GM19372 (cell line): ENCODE results near the gene KYNU.
A peak's percentile ranks its signal among the peaks of the same experiment; 100 is the strongest.

Experiments used
- ATAC-seq: cut with Tn5 transposase; IDR thresholded peaks from one replicate; pipeline ENCODE4 v1.9.1; 2021; ENCODE audit warnings: mild to moderate bottlenecking, low read depth, moderate library complexity; ENCODE audit not compliant: unreplicated experiment

Gene KYNU

DNA sequence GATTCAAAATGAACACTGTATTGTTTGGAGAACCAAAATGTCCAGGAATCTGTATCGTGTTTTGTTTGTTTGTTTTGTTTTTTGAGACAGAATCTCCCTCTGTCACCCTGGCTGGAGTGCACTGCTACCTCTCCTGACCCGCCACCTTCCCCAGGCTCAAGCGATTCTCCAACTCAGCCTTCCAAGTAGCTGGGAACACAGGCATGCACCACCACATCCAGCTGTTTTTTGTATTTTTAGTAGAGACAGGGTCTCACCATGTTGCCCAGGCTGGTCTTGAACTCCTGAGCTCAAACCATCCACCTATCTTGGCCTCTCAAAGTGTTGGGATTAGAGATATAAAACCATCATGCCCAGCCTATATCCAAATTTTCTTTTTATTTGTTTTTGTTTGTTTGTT is 74.6 kb downstream of the KYNU start:
- ATAC-seq, result no peak

DNA sequence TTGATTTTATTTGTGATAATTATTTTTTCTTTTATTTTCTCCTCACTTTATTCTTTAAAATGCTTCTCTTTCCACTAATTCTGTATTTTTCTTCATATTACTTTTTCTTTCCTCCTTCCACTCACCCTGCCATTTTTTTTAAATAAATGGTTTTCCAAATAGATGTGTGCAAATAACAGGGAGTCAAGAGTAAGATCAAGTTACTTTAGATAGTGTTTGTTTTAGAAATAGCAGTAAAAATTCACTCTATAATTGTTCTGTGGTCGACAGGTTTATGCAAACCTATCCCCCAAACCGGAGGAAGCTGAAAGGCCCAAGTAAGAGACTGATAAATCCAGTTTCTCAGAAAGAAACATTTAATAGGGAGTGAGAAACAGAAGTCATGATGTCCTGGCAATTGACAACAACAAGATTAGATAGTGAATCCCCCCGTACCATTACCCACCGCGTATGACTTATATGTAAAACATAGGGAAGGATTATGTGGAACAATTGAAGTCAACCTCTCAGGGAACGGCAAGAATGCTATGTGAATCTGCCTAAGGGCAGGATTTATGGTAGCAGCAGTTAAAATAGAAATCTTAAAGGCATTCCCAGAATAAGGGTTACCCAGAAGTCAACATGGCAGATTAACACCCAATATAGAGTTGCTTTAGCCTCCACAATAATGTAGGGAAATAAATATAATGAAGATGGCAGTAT is 75.5 kb downstream of the KYNU start:
- no peak for ATAC-seq

DNA sequence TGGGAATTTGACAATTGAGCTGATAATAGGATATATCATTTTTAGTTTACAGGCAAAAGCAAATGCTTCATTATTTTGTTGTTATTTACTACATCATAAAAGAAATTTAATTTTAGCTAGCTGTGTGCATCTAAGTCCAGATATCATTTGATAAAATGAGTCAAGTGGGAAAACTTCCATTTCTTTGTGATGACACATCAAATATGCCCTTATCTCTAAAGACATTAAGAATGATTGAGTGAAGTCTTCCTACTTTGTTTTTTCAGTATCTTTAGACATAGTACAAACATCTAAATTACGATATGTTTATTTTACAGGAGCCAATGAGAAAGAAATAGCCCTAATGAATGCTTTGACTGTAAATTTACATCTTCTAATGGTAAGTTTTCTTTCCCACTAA is 77.0 kb downstream of the KYNU start:
- no peak for ATAC-seq

DNA sequence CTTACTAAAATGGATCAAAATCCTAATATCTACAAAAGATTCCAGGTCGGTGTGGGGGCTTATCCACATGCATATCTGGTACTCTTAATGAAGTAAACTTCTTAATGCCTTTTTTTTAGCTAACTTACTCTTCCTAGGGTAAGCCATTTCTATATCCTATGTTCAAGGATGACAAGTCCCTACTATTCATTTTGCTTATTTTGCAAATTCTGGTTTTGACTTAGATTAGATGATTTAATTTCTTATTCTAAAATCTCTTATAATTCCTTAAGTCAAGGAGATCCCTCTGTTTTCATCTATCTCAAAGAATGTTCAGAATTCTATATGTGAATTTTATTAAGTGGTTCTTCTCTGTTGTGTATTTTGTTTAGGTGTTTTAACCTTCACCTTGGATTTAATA is 79.7 kb downstream of the KYNU start:
- no peak for ATAC-seq

DNA sequence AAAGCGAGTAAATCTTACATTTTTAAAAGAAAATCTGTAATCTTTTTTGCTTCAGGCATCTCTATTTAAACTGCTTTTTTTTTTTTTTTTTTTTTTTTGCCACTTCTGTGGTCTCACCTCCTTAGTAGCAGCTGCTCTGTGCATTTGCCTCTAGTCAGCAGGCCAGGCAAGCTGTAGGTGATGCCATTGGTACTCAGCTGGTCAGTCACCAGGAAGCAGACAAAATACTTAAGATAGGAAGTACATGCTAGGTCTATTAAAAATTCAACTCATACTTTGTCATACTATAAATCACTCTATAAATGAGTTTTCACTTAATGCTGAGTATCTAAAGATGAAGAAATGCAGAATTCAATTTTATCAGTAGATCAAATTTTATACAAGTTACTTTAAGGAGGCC is 83.7 kb downstream of the KYNU start:
- no peak for ATAC-seq

DNA sequence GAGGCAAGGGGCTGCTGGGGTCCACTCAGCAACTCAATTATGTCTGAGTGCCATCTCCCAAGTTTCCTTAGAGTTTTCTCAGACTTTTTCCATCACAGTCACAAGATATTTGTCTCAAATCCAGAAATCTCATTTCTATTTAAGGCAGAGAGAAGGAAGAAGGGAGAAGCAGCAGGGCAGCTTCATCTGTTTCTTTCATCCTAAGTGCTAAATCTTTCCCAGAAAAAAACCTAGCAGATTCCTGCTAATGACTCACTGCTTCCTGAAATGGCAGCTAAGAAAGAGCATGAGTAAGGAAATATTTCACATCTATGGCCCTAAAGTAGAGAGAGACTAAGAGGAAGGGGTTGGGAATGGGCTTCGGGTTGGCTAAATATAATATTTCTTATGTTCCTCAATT is 88.0 kb downstream of the KYNU start:
- no peak for ATAC-seq

DNA sequence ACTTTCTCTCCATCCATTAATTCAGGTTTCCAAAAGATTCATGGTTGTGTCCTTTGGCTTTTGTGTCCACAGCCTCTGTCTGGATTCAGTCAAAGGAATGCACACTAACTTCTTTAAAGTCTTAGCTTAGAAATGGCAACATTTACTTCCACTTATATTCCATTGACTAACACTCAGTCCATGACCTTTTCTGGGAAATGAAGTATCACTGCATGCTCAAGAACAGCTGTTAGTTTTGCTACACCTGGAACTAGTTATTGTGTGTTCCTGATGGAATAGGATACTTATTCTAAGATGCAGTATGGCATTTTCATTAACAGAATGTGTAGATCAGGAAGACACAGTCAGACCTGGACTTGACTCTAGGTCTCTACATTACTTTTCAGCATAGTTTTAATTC is 88.8 kb downstream of the KYNU start:
- no peak for ATAC-seq

DNA sequence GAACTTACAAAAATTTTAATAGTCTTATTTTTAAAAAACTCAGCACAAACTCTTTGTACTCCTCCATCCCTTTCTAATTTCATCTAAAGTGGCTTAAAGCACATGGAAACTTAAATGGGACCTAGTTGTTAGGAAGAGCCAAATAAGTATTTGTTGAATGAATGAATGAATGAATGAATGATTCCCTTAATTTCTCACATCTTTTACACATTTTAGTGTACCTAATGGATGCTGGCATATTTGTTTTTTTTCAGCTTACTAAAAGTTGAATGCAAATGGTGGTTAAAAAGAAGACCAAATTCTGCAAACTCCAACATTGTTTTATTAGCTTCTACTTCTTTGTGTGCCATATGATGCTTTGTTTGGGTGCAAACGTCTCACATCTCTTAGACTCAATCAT is 89.6 kb downstream of the KYNU start:
- ATAC-seq, result no peak

DNA sequence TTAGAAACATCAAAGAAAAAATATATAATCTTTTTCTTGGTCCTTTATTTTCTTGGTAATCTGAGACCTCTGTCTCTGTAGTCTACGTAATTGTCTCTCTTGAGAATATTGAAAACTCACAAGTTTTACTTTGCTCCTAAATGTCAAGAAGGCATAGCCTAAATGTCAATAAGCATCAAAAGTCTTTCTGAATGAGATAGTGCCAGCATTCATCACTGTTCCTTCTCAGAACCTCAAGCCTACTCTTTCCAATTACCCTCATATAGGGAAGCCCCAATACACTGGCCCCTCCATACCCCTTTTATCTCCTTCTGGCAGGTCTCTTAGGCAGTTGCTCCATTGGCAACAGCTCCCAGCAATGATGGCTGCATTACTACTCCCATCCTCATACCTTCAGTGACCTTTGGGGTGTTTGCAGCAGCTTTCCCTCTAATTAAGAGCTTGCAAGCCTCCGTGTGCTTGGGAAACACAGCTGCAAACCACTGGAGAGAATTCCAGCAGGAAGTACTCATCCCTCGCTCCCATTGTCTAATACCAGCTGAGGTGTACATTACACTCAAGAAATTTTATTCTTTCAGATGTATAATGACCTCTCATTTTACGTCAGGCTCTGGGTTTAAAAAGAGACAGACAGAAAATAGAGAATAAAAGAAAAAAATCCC is 95.8 kb downstream of the KYNU start:
- ATAC-seq, result no peak

DNA sequence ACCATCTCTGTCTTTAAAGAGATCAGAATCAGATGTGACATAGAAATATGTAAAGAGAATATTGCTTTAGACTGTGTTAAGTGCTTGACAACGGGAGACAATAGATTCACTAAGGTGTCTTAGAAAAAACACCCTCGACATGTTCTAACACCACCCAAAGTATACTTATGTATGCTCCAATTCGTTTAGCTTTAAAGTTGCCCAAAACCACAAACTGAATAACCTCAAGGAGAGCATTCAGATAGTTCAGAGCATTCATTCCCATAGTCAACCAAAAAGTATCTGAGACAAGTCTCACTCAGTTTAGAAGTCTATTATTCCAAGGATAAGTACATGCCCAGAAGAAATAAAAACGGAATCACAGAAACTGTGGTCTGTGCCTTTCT is 96.4 kb downstream of the KYNU start:
- ATAC-seq, result no peak

DNA sequence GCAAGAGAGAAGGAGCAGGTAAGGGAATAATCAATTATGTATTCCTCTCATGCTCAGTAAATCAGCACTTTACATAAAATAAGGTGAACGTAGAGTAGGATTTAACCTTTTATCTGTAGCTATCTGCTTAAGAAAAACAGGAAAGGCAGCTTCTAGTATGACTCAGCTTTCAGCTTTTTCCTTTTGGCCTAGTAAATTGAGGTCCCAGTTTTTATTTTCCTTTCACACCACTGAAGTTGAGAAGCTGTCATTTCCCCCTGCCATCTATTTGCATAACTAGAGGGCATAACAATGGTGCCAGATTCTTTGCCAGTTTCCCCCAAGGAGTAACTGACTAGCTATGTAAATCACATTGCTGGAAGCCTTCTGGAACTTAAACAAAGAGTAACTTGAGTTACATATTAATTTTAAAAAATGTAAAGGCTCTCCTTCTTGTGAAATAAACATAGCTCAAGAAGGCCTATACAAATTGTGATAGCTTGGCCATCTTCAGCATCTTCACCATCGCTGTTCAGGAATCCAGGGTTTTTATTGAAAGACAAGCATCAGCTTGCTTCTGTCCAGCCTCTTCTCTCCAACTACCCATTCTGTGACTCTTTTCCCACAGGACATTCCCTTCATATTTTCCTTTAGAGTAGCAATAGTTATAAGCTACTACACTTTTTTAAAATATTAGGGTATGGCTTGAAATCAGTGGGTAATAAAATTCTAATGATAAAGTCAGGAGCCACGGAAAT is 97.0 kb downstream of the KYNU start:
- ATAC-seq, result no peak

DNA sequence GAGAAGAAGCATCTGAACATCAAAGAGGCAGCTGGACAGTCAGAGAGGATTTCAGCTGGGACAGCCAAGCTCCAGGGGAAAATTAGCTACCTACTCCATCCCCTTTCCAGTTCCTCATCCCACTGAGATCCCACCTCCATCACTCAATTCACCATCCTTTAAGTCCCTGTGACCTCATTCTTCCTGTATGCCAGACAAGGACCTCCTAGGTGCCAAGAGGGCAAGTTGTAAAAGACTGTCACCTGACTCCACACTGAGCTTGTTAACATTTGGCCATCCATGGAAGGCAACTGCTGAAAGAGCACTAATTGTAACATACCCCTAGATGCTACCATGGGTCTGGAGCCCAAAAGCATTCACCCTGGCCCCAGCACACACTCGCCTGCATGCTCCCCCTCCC is 97.8 kb downstream of the KYNU start:
- ATAC-seq, result no peak

DNA sequence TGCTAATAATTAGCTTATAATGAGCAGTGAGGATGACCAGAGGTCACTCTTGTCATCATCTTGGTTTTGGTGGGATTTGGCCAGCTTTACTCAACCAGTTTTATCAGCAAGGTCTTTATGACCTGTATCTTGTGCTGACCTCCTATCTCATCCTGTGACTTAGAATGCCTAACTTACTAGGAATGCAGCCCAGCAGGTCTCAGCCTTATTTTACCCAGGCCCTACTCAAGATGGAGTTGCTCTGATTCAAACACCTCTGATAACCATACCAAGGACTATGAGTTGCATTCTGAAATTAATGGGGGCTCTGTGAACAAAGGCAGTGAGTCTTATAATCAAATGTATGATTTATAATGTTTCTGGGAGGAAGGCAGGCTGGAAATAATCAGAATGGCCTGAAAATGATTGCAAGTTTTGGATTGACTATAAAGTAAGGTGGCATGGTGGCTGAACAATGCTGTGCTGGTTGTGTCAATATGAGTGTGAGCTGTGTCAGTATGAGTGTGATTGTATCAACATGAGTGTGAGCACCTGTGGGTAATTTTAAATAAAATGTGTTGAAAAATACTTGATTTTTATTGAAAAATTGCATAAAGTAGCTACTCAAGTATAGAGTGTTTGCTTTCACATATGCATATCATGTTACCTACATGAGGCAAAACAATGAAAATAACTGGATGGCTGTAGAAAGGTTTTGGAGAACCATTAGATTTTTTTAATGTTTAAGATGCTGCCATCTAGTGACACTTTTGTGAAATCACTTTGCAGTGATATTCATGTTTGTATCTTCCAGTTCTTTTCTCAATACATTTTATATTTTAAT is 103.0 kb downstream of the KYNU start:
- peak; percentile 53 for ATAC-seq

DNA sequence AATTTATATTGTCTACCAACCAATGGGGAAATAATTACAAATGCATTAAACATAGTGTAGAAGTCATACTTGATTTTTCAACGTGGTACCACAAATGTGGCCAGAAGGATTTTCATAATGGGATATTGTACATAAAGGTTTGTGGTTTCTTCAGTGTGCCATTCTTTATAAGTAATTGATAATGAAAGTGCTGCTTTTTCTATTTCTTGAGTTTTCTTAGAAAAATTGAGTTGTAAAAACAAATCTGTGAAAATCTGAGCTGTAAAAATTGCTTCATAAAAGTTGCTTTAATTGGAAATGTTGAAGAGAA is 103.6 kb downstream of the KYNU start:
- ATAC-seq, result no peak

DNA sequence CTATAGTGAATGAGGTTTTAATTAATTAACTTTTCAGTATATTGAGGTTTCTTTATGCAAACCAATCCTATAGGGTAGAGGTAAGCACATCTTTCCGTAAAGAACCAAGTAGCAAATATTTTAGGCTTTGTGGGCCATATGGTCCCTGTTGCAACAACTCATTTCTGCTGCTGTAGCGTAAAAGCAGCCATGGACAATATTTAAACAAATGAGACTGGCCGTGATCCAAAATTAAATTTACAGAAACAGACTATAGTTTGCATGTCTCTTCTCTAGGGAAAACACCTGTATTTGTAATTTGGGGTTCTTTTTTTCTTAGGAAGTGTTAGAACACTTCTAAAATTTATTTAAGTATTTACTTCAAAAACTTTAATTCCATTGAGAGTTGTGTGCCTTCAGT is 104.3 kb downstream of the KYNU start:
- ATAC-seq, result no peak

DNA sequence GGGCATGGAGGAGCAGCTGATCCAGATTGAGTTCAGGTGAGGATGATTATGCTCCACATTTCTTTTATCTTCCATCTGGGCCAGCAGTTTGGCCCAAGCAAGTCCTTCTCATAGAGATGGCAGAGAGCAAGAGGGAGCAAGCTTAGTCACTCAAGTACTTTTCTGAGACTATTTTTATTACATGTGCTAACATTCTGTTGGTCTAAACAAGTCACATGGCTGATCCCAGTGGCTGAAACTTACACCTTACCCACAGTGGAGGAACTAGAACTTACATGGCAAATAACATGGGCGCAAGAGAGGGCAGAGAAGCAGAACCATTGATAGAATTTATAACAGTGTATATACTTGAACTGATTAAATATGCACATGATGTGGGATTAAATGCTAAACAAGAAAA is 105.7 kb downstream of the KYNU start:
- ATAC-seq, result peak; percentile 46

DNA sequence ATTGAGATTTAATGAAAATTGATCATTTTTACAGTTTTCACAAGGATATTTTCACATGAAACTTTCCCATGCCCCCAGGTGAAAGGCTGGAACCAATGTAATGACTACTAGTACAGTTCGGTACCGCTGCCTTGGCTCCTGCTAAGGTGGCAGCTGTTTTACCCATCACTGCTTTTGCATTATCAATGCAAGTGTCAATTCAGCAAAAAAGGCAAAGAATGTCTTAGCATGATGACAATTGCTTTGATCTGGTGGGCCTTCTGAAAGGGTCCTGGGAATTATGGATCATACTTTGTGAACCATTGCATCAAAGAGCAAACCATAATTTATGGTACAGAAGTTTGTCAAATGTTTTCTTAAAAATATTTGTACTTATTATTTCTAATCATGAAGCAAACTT is 107.2 kb downstream of the KYNU start:
- ATAC-seq, result no peak

DNA sequence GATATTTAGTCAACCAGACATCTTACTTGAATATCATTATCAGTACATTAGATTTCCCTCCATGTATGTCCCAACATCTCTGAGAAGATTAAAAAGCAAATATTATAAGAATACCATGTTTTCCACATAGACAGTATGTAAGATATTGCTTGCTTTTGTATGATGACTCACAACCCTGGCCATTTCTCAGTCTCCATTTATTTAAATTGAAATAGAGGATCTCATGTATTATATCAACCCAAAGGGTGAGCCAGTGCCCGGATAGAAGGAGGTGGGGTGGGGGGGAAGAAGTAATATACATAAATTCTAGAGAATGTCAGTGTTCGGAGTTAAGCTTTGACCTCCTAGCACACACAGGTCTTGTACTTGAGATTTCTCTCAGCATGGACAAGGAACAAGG is 109.6 kb downstream of the KYNU start:
- no peak for ATAC-seq

DNA sequence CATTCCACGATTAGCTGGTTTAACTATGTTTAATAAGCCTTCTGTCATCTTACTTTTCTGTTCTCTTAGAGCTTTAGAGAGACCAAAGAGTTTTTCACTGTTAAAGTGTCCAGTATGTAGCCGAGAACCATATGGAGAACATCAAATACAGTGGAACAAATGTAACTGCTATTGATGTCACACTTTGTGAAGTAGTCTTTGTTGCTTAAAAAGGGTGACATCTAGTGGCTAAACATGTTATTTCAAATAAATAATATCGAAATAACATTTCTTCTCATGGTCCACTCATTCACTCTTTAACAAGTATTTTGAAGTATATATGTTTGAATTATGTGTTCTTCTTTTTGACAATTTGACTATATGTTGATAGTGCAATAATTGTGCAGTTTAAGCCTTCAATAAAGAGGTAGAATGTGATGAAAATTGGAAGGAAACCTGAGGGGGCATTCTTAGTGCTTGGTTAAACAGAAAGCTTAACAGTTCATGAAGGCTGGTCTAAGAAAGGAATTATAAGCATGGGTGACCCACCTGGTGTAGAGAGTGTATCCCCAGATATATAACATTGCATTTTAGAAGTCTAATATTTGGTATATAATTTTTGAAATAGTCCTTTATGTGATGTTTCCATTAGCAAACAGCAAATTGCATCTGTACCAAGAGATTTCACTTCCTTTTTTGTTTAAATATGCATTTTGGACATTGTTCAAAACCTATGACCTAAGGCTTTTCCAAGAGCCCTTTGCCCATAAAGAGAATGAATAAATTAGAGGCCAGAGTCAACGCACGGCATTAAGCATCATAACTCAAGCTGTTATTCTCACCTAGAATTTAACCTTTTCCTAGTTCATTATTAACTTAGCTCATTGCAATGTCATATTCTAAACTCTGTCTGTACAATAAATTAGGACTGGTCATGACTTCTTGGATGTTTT is 112.1 kb downstream of the KYNU start:
- peak; percentile 70 for ATAC-seq

DNA sequence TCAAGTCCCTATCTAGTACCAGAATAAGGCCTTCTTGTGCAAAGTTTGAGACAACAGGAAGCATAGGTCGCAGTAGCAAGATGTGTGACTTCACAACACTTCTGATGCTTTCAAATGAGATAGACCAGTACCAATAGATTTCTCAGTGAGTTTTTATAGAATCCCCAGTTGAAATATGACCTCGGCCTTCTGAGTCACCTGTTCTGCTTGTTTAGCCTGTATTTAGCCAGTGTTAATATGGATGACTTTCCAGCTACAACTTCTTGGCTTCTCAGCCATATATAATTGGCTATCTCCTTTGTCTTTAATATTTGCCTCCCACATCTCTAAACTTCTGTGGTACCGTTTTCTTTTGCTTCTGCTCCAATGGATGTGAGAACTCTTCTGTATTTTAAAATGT is 113.8 kb downstream of the KYNU start:
- ATAC-seq, result no peak
